Hematopoietic multipotent progenitor cell treated with erythropoietin and hydrocortisone succinate and interleukin-3 and kit ligand, for 4 days (in vitro differentiated cells): ENCODE data around the gene MBD4.
"Not testable (repeated sequence)": the region's sequence is repeated elsewhere in the genome, so short reads cannot be mapped to it uniquely, and the experiment has no call there.

Experiments used
- DNase-seq: peaks from one replicate; pipeline ENCODE4 v3.0.0-alpha.2; 2015

MBD4 gene

DNA sequence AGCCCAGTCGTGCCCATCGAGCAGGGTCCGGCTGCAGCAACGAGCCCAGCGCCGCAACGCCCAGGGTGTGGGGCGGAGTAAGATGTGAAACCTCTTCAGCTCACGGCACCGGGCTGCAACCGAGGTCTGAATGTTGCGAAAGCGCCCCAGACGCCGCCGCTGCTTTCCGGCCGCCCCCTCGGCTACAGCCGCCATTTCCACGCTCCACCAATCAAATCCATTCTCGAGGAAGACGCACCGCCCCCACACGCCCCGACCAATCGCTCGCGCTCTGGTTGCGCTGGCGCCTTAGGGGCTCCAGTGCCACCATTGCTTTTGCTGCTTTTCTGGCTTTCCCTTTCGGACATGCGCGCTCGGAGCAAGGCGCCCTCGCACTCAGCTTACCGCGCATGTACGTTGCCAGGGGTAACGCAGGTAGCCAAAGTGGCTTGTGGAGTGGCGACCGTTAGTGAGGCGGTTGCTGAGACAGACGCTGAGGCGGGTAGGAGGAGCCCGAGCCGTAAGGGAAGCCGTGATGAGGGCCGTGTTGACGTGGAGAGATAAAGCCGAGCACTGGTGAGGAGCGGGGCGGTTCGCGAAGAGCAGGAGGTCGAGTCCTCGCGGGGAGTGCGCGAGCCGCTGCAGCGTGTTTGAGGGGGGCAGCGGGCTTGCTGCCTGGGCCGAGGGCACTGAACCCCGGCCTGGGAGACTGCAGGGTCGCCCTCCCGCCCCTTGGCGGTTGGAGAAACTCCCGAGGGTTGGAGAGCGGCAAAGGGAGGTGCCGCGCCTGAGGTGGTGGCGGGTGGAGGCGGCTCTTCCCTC, at the start of gene MBD4, which contains the start of gene IFT122:
Gene MBD4 (minus strand): TSS at position 132 of the 801 bp plus-strand sequence. CDS start 115 bp downstream, at position 17.
Gene IFT122 (plus strand): TSS at position 408 of the 801 bp plus-strand sequence. CDS start 107 bp downstream, at position 515.
- peak; percentile 100 for DNase-seq

DNA sequence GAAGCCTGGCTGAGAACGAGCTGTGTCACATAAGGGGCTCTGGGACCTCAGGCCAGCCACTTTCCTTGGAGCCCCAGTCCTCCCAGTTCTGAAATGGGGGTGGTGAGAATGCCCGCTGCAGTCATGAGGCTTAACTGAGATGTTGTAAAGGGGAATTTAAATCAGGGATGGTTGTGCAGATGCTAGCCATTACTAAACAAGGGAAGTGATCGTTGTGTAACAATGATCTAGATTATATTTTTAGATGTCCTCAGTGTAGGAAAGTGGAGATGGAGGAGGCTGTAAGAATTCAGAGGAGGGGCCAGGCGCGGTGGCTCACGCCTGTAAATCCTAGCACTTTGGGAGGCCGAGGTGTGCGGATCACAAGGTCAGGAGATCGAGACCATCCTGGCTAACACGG, 49.5 kb upstream of the MBD4 start:
- DNase-seq, result not testable (repeated sequence)

DNA sequence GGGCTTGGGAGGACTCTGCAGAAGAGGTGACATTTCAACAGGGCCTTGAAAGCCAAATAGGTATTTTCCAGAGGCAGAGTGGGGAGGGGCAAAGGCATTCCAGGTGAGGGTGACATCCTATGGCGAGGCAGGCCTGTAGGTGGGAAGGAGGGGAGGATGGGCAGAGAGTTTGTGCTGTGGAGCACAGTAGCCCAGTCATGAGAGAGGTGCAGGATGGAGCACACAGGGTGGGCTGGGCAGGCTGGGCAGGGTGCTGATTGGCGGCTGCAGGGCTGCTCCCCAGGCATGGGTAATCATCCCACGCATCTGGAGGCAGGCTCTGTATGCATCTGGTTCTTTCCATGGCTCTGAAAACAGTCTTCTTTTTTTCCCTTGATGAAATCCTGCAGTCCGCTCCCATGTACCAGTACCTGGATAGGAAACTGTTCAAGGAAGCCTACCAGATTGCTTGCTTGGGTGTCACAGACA, 48.2 kb upstream of the MBD4 start:
- not testable (repeated sequence) for DNase-seq

DNA sequence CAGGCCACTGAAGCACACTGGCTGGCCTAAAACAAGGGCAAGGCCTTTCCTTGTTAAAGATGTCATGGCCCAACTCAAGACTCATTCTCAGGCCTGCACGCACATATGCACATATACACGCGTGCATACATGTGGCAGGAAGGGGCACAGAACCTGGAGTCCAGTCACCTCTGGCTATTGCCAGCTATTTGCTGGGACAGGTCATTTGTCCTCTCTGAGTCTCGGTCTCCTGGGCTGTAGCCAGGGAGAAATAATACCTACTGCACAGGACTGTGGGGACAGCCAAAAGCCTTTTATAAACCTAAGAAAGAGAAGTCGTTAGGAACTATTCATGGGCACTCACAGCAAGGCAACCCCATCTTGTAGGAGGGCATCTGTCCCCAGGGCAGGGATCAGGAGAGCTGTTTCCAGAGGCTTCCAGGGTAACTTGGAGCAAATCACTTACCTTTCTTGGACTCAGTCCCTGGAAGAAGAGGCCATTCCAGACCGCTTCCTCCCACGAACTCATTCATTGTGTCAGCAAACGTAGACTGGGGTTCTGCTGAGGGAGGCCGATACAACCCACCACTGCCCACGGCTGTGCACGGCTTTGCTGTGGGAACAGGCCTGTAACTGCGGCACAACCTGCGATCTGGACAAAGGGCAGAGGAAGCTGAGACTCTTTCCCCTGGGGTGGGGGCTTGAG, 47.6 kb upstream of the MBD4 start:
- no peak for DNase-seq

DNA sequence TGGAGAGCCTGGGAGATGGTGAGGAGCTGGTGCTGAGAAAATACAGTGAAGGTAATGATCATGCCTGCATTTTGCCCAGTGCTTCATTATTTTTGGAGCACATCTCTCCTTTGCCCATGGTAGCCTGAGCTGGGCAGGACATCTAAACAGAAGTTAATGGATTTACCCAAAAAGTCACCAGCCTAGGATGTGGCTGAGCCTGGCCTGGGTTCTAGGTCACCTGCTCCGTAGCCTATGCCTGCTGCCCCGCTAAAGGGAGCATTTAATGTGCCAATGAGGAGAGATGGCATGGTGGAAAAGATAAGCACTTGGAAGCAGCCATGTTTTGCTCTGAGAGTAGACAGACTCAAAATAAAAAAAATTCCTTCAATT, 46.9 kb upstream of the MBD4 start:
- DNase-seq, result no peak

DNA sequence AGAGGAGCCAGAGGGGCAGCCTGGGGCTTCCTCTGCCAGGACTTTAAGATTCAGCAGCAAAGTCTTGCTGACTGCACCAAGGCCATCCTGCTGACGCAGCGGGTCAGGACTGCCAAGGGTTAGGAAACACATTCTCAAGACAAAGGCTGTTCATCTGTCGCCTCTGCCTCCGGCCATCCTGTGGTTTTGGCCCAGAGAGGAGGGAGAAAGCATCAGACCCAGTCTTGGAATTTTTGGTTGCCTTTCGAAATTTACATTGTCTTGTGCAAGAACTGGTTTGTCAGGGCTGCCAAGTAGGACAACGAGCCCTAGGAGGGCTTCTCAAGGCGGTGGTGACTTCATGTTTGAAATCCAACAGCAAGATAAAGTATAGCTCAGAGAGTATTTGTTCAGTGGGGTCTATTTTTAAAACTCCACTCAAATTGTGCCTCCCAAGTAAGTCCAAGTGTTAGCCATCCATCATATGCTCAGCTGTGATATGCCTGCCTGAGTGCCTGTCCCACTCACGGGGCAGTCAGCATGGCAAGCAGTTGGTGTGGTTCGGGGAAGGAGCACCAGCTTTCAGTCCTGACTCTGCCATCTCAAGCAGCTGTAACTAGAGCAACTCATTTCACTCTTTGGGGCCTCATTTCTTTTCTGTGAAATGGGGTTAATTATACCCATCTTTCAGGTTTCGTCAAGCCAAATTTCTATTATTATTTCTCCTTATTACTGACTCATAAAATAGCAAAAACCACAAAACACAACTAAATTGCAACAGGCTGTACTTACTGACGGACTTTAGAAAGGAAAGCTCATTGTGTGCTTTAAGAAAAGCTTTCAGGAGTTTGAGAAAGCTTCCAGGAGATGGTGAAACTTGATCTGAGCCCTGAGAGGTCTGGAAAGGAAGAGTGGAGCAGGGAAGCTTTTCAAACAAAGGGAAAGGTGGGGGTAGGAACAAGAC, 46.2 kb upstream of the MBD4 start:
- DNase-seq, result no peak

DNA sequence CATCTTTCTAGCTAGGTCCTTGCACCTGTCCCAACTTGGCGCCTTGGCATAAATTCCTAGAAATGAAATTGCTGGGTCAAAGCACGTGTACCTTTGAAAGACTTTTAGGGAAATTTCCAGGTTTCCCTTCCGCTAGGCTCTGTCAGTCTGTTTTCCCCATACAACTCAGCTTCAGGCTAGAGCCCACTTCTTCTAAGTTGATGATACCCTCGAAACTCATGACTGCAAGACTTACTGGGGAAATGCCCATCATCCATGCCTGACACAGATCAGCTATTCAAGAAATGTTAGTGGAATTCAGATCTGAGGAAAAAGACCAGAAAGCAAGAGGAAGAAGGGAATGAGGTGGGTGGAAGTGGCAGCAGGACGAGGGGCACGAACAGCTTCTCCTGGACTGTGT, 45.4 kb upstream of the MBD4 start:
- not testable (repeated sequence) for DNase-seq

DNA sequence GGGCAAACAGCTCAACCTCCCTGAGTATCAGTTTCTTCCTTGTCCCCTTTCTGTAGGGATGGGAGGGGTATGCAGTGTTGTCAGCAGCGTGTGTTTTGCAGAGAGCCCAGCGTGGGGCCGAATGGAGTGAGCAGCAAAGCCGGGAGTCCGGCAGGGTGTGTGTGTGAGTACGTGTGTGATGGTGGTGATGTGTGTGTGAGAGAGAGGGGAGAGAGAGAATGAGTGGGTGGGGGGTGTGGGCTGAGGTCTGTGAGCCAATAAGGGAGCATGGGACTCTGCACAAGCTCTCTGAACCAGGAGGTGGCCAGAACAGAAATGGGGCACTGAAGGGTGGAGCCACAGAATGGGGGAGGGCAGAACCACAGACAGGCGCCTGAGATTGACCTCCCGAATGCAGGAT, 44.1 kb upstream of the MBD4 start:
- no peak for DNase-seq

DNA sequence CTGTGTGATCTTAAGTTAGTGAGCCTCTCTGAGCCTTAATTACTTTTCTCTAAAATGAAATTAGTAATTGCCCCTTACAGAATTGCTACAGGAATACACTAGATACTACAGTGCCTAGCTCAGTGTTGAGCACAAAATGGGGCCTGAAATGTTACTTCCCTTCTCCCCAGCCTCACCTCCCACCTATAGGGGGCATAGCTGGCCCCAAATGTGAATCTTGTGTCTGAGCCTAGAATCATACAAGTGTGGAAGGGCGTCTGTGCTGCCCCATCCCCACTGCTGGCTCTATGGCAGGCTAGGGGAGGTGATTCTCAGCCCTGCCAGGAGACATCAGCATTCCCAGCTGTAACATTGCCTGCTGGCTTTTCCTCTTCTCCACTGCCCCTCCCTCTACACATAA, 43.0 kb upstream of the MBD4 start:
- DNase-seq, result peak; percentile 40

DNA sequence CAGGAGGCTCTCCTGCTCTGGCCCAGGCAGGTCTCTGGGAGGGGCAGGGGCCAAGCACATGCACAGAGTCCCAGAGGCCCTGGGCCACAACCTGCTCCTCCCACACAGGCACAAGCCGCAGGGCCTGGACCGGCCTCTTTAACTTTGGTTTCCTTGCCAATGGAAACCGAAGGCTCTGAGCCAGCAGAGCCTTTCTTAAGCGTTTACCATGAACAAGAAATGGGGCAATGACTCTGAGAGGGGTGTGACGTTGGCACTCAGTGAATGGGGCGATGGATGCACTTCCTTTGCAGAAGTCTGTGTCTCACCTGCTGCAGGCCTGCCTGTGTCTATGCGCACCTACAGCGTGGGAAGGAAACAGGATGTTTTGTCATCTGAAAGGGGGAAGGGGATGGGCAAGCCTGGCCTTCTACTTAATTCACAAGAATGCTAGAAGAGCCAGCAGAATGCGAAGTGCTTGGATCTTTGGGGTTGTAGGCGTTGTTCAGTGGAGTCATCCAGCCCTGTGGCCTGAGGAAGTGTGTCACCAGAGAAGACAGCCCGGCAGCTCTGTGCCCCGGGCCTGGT, 42.1 kb upstream of the MBD4 start:
- DNase-seq, result no peak

DNA sequence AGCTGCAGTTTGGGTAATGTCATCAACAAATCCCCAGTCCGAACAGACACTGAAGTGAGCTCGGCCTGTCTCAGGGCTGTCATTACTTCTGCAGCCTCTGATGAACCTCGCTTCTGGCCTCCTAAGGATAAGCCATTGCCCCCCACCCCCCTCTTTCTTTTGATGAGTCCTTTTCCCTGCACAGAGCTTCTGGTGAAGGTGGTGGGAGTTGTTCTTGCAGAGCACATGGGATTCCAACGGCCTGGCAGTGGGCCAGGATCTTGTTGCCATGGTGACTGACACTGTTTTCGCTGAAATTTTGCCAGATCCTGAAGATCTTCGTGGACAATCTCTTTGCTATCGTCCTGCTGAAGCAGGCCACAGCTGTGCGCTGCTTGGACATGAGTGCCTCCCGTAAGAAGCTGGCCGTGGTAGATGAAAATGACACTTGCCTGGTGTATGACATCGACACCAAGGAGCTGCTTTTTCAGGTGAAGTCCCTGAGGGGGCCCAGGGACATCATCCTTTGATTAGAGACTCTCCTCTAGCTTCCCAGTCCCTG, 41.5 kb upstream of the MBD4 start:
- not testable (repeated sequence) for DNase-seq

DNA sequence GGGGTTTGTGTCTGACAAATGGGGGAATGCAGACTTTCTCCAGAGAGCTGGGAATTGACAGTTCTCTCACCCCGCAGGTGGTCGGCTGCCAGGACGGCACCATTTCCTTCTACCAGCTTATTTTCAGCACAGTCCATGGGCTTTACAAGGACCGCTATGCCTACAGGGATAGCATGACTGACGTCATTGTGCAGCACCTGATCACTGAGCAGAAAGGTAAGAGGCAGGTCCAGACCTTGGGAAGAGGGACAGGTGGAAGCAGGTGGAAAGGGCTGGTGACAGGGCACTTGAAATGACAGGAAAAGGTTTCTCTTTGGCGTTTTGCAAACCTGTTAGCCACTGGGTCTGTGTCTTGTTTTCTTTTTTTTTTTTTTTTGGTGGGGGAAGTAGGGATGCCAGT, 36.8 kb upstream of the MBD4 start:
- DNase-seq, result no peak

DNA sequence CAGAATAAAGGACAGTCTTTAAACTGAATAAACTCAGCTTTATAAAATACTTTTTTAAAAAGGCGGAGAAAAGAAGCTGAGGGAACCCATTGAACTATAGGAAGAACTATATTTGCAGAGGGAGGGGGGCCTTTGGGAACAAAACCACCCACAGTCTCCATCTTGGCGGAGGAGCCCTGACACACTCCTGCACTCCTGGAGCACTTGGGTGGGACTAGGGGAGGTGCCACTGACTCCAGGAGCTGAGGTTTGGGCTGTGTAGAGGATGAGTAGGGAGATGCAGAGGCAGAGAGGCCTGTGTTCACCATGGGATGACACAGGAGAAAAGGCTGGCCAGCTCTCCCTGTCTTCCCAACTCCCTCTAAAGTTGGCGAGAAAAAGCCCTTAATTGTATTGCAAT, 36.1 kb upstream of the MBD4 start:
- DNase-seq, result no peak

DNA sequence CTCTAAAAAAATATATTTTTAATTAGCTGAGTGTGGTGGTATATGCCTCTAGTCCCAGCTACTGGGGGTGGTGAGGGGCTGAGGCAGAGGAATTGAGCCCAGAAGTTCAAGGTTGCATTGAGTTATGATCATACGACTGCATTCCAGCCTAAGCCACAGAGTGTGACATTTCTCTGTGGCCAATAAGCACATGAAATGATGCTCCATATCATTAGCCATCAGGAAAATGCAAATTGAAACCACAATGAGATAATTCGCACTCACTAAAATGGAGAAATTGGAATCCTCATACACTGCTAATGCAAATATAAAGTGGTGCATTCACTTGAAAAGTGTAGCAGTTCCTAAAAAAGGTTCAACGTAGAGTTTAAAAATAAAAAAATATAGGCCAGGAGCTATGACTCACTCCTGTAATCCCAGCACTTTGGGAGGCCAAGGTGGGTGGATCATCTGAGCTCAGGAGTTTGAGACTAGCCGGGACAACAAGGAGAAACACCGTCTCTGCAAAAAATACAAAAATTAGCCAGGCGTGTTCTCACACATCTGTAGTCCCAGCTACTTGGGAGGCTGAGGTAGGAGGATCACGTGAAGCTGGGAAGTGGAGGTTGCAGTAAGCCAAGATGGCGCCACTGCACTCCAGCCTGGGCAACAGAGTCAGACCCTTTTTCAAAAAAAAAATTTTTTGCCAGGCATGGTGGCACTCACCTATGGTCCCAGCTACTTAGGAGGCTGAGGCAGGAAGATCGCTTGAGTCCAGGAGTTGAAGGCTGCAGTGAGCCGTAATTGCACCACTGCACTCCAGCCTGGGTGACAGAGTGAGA, 35.4 kb upstream of the MBD4 start:
- peak; percentile 25 for DNase-seq

DNA sequence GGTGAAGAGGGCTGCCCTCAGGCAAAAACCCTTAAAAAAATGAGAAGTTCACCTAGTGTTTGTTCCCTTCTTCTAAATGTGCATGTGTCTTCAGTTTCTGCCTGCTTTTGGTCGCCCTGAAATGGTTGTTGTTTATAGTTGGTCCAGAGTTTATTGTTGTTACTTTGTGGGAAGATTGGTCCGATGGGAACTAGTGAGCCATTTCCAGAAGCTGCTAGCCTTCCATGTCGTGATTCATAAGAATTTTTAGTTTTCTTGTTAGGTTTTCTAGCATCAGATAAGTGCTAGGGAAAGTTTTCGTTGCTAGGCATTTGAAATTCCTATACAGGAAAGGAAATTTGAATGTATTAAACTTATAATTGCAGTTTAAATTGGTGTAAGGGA, 34.0 kb upstream of the MBD4 start:
- no peak for DNase-seq

DNA sequence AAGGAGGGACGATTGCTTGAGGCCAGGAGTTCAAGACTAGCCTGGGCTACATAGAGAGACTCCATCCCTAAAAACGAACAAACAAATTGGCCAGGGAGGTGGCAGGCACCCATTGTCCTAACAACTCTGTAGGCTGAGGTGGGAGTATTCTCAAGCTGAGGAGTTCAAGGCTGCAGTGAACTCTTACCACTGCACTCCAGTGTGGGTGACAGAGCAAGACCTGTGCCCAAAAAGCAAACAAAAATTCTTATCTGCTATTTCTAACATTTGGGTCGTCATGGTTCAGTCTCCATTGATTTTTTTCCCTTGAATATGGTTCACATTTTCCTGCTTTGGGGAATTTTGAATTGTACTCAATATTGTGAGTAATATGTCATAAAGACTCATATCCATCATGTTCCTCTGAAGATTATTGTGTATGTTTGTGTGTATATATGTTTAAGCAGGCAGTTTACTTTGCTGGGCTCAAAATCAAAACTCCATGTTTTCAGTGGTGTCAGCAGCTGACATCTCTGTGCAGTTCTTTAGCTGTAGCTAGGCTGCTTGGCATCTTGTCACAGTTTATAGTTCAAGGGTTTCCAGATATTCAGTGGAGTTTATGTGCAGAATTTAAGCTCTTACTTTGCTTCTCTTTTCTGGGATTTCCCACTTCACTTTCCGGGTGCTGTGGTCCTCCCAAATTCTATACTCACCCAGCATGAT, 33.5 kb upstream of the MBD4 start:
- no peak for DNase-seq

DNA sequence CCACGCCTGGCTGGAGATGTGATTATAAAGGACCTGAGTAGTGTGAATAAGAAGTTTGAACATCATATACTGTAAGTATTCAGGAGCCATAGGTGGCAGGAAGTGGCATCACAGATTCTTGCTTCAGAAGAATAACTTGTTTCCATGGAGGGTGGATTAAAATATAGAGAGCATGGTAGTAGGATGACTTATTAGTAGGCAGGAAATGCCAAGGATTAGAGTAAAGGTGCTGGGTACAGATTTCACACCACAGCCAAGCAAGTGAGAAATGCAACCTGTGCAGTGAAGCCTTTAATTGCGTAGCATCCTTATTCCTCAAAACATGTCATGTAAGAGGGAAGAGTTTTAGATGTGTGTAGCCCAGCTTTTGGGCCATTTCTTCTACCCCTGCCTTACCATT, 31.1 kb upstream of the MBD4 start:
- DNase-seq, result no peak

DNA sequence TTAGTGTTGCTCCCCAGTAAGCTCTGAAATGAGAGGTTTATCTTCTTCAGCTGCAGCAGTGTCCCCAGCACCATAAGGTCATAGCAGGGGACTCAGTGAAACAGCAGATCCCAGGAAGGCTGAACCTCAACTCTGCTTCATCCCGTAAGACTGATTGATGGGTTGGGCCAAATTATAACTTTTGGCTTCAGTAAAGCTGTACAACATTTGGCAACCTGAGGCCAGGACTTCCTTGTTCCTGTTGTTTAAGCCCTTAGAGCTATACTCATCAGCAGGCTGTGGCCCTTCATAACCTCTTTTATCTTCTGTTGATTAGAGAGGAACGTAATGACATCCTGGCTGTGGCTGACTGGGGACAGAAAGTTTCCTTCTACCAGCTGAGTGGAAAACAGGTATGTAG, 29.3 kb upstream of the MBD4 start:
- no peak for DNase-seq

DNA sequence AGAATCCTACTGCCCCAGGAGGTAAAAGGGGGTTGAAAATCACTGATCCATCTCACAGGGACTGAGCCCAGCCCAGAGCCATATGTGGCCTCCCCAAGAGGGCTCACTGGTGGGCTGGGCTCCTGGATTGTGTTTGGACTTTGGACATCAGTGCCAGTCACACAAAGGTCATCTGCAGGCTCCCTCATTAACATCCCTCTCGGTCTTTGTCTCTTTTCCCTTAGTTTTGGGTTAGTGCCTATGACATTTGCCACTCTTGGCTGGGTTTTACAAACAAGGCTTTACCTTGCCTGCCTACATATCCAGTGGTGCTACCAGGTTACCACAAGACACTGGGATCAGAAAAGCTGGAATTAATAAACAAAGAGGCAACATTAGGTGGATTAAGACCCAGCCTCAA, 28.2 kb upstream of the MBD4 start:
- no peak for DNase-seq

DNA sequence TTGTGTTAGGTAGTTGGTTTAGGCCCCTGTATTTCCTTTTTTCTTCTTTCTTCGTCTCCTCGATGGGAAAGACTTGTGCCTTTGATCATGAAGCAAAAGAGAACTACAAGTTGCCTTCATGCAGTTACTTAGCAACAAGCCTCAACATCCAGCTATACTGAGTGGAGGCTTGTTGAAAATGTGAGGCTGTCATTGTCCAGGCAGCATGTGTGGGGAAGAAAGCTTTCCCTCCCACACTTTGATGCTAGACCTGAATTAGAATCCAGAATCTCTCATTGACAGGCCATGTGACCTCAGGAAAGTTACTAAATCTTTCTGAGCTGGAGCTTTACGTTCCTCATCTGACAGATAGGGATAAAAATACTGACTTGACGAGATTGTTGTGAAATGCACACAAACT, 24.0 kb upstream of the MBD4 start:
- no peak for DNase-seq

DNA sequence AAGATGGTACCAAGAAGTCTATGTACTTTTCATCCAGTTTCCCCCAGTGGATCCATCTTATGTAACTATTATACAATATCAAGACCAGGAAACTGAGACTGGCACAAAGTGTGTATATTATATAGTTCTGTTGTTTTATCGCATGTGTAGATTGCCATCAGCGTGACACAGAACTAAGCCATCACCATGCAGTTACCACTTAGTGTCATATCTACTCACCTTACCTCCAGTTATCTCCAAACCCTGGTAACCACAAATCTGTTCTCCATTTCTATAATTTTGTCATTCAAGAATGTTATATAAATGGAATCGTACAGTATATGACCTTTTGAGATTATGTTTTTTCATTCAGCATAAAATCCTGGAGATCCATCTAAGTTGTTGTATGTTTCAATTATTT, 23.3 kb upstream of the MBD4 start:
- no peak for DNase-seq
